ENCODE results near the gene AKAP7.
A peak's percentile ranks its signal among the peaks of the same experiment; 100 is the strongest.
"Not testable (repeated sequence)": the region's sequence is repeated elsewhere in the genome, so short reads cannot be mapped to it uniquely, and the experiment has no call there.

Gene AKAP7

DNA sequence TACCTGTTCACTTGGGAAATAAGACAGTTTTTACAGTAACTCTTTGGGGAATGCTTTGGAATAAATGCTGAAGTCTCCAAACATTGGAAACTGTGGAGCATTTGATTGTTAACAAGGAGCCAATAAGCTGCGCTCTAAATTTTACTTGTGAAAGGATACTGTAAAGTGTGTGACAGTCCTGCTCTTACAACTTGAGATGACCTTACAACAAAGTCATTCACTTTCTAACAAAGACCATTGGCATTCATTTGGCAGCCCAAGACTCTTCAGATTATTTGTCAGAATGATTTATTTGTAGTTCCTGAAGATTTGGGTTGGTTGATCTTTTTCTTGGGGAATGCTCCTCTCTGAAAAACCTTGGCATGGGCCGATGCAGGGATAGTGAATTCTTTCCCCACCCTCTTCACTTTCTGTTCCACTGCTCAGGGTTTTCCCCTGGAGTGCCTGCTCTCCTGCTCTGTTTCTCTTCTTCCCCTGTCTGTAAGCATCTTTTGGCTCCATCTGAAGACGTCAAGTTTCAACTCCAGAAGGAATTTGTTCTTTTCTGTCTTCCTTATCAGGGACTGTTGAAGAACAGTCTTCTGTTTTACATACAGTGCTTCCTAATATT lies 116.4 kb downstream of the AKAP7 start:
- no peak for DNase-seq (ENCODE audit: low read depth in 2 of 2)

DNA sequence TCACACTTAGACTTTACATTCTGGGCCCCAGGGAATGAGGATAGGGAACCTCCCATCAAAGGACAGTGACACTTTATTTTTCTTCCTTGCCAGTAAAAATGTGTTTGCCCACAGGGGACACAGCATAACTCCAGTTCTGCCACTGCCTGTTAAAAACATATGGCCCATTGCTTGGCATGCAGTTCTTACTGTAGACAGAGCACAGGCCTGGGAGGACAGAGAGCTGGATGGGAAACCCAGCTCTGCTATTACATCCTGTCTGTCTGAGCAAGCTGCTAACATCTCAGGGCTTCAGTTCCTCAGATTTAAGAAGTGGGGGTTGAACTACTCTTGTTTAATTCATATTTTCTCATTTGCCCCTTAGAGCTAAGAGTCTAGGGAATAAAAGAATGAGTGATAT lies 120.2 kb downstream of the AKAP7 start:
- no peak for DNase-seq (ENCODE audit: low read depth in 2 of 2)

DNA sequence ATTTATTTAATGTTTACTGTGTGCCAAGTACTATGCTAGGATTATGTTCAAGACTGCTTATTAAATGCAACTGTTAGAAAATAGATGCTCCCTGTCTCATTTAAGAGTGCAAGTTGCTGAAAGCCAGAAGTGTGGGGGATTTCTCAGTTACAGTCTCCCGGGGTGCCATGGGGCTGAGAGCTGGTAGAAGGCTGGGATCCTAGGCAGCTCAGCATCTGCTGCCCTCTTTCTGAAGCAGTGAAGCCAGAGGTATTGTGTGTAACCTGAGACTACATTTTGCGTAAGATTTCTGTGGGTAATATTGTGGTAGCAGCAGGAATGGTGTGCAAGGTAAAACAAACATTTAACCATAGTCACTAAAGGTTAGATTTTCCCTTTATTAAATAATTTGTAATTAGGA lies 120.6 kb downstream of the AKAP7 start:
- DNase-seq (ENCODE audit: low read depth in 2 of 2) = no peak

DNA sequence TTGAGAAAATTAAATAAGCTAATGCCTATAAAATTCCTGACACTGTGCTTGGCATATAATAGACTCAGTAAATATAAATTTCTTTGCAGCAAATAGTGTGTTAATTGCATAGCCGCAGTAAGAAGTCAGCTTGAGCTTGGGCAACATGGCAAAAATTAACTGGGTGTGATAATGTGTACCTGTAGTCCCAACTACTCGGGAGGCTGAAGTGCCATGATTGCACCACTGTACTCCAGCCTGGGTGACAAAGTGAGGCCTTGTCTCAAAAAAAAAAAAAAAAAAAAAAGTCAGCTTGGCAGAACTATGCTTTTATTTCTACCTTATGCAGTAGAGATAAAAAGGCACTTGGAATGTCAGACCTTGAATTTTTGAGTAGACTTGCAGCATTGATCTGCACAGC lies 121.8 kb downstream of the AKAP7 start:
- DNase-seq (ENCODE audit: low read depth in 2 of 2) = no peak

DNA sequence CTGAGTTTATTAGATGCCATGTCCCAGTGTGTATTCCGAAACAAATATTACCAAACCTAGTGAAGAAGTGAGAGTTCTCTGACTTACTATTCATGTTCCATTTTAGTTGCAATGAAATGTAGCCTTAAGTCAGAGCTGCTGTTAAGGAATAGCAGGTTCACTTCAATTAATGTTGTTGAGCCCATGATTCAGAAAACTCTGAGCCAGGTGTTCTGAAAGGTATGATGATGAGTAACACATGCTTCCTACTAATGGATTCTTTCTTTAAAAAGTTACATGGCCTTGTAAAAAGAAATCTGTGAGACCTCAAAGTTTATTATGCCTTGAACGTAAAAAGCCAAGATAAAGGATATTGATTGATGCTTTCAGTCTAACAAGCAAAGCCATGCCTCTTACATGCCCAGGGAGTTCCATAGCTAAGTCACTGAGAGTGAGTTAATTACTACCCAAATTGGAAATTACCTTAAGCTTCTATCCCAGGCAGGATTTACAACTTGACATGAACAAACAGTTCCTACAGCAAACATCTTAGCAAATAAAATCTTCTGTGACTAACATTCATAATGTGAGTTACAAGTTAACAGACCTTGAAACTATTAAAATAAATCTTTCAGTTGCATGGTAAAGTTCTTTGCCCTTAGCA lies 122.9 kb downstream of the AKAP7 start:
- no peak for DNase-seq (ENCODE audit: low read depth in 2 of 2)

DNA sequence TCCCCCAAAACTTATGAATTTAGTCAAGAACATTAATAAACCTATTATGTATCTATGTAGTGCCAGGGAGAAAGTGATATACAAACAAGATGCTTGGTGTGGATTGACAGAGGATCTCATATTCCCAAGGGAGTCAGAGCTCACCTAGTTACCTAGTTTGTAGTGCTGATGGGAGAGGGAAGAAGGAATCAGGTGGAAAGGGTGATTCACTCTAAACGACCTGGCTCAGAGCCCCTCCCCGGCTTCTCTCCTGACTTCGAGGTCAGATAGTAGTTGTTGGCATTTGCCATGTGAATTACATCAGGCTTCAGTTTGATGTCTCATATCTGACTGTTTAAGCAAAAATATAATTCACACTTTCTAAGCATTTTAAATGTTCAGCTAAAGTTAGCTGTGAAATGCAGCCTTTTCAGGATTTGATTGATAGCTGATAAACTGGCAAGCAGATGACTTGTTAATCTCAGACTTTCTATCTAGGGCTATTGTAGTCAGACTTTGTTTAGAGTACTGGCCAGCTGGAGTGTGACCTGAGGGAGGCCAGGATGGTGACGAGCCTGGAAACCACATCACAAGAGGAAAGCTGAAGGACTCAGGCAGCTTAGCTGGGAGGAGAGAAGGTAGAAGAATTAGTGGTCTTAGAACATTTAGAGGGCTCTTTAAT lies 123.7 kb downstream of the AKAP7 start:
- DNase-seq (ENCODE audit: low read depth in 2 of 2) = no peak

DNA sequence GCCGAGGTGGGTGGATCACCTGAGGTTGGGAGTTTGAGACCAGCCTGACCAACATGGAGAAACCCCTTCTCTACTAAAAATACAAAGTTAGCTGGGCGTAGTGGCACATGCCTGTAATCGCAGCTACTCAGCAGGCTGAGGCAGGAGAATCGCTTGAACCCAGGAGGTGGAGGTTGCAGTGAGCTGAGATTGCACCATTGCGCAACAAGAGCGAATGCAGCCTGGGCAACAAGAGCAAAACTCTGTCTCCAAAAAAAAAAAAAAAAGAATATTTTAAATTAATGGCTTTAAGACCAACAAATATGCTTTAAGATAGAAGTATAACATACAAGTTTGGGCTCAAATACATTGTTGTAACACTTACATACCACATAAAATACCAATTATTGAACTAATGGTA lies 125.7 kb downstream of the AKAP7 start:
- not testable (repeated sequence) for DNase-seq (ENCODE audit: low read depth in 2 of 2)

DNA sequence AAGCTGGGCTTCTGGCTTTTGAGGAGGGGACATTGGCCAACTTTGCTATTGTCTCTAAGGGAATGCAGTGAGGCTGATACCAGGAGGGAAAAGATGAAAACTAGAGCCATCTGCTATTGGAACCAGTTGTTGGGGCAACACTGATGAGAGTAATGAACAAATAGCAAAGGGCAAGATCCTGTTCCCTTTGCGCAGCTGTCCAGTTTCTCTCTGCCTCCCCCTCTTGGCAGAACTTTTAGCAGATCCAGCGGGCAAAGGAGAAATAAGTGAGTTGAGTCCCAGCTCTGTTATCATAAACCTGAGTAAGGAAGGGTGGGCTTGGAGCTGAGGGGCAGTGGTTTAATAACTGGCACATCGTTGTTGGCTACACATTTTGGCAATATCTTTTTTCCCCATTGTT lies 126.8 kb downstream of the AKAP7 start:
- no peak for DNase-seq (ENCODE audit: low read depth in 2 of 2)

DNA sequence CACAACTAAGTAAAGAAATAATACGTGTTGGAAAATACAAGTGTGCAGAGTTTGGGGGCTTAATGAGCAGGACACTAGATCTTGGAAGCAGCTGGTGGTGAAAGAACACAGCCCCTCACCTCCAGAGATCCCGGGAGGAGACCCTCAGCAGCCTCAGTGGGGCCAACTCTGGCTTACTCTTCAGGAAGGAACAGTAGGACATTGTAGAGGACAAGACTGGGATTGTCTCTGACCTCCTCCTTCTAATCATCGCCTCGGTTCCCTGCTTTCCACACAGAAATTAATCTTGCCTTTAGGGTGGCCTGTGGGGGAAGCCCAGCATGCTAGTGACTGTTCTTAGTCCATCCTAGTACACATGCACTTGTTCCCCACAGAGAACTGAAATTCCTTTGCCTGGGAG lies 130.7 kb downstream of the AKAP7 start:
- DNase-seq (ENCODE audit: low read depth in 2 of 2) = no peak

DNA sequence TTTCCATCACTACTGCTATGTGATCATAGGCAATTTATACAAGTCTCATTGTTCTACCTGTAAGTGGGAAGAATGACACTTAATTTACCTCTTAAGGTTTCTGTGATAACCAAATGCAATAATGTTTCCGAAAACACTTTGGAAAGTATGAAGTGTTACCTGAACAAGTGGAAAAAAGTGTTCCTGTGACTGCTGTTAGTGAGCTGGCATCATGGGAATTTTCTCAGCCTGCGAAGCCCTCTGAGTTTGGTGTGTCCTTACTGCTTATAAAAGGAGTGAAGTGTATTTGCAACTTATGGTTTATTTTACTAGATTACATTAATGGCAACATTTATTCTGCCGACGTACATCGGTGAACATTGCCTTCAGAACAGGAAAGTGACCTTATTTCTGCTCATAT lies 133.0 kb downstream of the AKAP7 start:
- no peak for DNase-seq (ENCODE audit: low read depth in 2 of 2)

DNA sequence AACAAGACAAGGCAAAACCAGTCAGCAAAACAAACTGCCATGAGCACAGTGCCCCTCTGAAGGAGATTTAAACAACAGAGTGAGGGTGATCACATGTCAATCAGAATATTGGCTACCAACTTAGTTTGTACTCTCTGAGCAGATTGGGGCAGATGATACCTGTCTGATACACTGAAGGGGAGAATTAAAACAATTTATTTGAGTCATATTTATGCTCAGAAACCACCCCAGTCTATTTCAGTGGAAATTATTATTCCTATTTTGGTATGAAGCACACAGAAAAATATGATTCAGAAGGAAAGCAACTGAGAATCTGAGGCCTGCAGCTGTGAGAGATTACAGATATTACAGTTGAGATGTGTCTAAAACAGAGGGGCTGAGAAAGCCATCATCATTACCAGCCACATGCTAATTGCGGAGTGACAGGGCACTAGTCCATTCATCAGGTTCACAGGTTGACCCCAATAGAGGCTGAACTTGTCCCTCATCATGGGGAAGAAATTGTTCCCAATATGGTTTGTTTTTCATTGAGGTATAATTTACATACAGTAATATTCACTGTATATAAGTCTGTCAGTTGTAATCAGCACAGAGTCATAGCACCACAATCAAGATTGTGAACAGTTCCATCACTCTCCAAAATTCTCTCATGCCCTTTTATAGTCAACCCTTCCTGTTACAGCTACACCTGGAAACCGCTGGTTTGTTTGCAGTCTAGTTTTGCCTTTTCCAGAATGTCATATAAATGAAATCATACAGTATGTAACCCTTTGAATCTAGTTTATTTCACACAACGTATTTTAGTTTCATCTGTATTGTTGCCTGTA lies 134.5 kb downstream of the AKAP7 start:
- no peak for DNase-seq (ENCODE audit: low read depth in 2 of 2)

DNA sequence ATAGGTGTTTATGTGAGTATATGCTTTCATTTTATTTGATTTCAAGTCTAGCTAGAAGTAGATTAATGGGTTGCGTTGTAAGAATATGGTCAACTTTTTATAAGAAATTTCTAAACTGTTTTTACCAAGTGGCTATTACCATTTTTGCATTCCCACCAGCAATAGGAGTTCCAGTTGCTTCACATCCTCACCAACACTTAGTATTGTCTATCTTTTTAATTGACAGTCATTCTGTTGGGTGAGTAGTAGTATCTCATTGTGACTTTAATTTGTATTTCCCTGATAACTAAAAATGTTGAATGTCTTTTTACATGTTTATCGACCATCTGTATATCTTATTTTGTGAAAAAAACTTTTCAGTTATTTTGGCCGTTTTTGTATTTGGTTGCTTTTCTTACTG lies 135.3 kb downstream of the AKAP7 start:
- no peak for DNase-seq (ENCODE audit: low read depth in 2 of 2)

DNA sequence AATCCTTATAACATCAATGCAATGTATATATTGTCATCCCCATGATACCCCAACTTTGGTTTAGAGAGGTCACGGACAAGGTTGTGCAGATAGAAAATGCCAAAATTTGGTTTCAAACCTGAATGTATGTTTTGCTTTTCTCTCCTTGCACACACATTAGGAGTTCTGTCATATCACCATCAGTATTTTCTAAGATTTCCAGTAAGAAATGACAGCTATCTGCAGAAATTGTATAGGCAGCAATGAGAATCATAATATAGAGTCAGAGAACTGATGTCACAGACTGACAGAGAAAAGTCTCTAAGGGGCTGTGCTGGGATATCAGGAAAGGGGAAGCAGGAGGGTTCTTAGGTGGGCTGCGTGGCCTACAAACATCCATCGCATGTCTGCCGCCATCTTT lies 140.0 kb downstream of the AKAP7 start:
- no peak for DNase-seq (ENCODE audit: low read depth in 2 of 2)

DNA sequence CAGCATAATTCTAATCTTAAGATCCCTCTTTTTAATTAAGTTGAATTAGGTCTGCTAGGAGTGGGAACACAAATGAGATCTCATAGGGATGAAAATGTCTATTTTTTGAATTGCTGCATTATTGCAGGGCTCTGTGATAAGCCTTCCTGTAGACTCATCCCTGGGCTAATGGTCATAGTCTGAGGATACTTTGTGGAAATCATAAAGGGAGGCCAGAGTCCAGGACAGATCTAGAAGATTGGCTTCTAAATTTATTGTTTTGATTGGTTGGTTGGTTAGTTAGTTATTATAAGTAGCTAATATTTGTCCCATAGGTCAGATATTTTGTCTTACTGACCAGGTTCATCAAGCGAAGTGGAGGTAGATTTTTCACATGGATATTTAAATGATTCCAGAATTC lies 142.3 kb downstream of the AKAP7 start:
- DNase-seq (ENCODE audit: low read depth in 2 of 2) = no peak

DNA sequence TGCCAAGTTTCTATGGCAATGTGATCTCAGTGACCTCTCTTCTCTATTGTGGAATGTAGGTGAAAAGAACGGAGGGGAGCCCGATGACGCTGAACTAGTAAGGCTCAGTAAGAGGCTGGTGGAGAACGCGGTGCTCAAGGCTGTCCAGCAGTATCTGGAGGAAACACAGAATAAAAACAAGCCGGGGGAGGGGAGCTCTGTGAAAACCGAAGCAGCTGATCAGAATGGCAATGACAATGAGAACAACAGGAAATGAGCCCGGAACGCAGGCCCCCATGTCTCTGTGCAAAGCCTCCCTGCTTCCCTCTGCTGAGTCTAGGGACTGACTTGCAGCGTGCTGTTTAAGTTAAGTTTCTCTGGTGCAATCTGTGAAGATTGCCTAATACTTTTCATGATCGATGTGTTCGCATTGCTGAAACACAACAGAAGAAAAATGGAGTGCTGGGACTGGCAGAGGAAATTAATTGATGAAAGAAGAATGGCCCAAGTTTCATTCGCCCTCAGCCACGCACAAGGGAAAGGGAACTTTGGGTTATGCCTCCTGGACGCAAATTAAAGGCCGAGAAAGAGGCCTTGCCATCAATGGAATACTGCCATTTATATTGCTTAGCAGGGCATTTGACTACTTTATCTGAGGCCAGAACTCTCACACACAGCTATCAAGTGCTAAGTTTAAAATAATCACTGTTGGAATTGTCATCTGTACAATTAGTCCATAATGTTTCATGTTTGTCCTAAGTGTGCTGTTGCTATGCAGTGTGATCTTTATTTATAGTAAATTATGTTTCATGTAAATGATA lies 146.4 kb downstream of the AKAP7 start:
- DNase-seq (ENCODE audit: low read depth in 2 of 2) = peak; percentile 5 to 11

DNA sequence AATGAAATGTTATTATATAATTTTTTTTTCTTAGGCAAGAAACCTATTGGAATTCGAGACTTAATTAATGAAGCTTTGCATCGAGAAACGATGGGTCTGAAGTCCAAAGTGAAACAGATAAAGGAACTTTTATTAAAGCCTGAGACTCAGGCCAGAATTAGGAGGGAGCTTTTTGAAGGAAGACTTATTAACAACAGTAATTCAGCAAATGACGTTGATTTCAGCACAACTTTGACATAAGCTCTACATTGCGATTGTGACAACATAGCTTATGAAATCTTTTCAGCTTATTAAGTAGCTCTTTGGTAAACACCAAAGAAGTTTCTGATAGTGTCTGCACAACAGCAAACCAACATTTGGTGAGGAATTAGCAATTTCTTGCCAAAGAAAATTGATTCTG lies 147.1 kb downstream of the AKAP7 start:
- no peak for DNase-seq (ENCODE audit: low read depth in 2 of 2)

DNA sequence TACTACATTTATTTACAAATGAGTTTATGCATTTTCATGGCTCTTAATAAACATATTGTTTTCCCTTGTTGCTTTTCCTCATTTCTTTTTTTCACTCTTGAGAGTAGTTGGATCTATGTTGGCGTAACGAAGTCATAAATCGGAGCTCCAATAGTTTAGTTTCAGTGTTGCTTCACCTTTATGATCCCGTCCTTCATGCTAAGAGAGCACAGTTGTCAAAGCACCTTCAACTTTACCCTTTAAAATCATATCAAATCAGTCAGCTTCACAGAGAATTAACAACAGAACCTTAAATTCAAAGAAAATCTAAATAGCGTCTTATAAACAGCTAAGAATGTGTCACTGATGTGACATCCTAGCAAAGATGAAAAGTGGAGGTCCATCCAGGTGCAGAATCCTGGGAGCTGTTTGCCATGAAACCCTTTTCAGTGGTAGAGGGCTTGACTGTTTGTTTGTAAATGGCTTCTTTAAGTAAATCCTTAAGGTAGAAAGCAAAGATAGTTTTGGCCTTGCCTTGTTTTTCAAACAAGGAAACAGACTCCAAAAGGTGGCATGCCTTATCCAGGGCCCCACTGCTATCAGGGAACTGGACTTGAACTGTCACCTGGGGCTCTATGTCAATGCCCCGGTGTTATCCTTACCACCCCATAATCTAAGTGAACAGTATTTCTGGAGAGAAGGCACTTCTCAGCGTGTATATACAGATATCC lies 148.4 kb downstream of the AKAP7 start:
- no peak for DNase-seq (ENCODE audit: low read depth in 2 of 2)

DNA sequence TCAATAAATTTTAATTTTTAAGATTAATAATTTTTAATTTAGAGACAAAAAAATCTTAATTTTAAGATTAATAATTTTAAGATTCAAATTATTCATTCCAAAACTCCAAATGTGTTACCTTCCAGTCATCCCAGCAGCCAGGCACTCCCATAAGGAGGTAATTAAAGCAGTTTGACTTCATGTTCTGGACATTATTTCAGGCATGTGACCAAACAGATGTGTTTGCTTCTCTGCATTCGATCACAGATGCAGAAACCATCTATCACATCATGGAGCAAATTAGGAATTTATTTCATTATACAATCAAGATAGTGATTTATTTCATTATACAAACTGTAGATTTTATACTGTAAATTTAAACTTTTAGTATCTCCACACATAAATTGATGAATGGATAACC lies 150.3 kb downstream of the AKAP7 start:
- DNase-seq (ENCODE audit: low read depth in 2 of 2) = no peak

DNA sequence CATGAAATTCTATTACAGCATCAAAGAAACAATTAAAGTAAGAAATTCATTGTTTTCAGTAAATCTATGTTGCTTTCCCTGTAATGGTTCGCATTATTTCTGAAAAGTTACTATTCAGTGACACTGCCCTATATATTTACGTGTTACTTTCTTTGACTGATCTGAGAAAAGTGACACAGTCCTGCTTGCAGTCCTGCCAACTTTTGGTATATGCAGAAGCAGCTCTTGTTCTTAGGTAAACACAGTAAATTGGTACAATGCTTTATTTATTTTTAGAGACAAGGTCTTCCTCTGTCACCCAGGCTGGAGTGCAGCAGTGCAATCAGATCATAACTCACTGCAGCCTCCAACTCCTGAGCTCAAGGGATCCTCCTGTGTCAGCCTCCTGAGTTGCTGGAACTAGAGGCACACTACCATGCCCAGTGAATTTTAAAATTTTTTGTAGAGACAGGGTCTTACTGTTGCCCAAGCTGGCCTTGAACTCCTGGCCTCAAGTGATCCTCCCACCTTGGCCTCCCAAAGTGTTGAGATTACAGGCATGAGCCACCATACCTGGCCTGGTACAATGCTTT lies 151.3 kb downstream of the AKAP7 start:
- no peak for DNase-seq (ENCODE audit: low read depth in 2 of 2)

DNA sequence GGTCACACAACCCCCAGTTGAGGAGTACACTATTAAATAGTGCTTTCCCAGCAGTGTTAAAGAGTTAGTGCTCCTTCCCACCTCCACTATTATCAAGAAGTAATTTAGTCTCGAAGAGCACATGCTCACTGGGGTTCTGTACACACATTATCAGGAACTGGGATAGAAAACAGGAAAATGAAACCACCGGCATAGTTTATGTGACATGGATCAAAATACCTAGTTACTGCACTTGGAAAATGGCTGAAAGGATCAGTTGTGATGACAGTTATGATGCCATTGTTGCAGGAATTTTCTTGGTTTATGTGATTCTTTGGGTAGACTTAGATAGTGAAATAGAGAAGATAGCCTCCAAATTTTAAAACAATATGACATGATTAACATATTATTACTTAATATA lies 152.9 kb downstream of the AKAP7 start:
- no peak for DNase-seq (ENCODE audit: low read depth in 2 of 2)

DNA sequence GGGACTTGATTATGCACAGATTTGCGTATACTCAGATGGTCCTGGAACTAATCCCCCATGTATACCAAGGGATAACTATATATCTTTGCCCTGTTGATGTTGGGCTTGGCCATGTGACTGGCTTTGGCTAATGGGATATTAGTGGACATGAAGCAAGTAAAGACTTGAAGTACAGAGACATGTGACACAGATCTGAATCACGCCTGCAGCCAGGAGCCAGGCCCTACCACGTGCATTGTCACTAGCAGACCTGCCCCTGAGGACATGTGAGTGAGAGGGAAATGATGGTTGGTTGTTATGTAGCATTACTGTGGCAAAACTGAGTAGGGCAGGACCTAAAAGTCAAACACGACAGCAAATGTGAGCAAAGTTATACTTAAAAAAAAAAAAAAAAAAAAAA lies 155.7 kb downstream of the AKAP7 start:
- no peak for DNase-seq (ENCODE audit: low read depth in 2 of 2)

All from stimulated activated CD8-positive, alpha-beta memory T cell treated with anti-CD3 and anti-CD28 coated beads, Interleukin-15, amount 100 ng/mL, for 4 hours (primary cell).